ENCODE measurements around the gene LRRC8E. TPM values are rescaled to one million over a fixed set of nuclear protein-coding genes. Genes with fewer than 3 reads are reported as not detected.

The LRRC8E gene
- total and polyA plus RNA-seq, 2 of the 8 experiments (the other 6 are each of a cell fraction or from before 2014, with no cell fraction given): 2.7 to 2.9 TPM

- WGBS, 2 experiments (ENCODE audit: extremely low coverage in 1 of 2, insufficient coverage in 1 of 2, insufficient read length in 1 of 2, insufficient replicate concordance in 2 of 2, low coverage in 1 of 2, low lambda C conversion rate in 2 of 2, missing lambda C conversion rate in 1 of 2): 87% methylated on average over 10 of the region's 10 CpGs; no CpG with 5 or more reads in 1 of the 2 experiments
- no peak for TF ChIP-seq ATF3 (IDR thresholded peaks at IDR 0.05; ENCODE audit: insufficient read depth, low read depth, low read length)
- TF ChIP-seq MAX (IDR thresholded peaks at IDR 0.05): no peak
- no peak for TF ChIP-seq CREB1 (IDR thresholded peaks at IDR 0.05)
- TF ChIP-seq YY1 (IDR thresholded peaks at IDR 0.05; ENCODE audit: low read depth, low read length): no peak
- no peak for TF ChIP-seq CHD1 (IDR thresholded peaks at IDR 0.05; ENCODE audit: low read depth, low read length)
- TF ChIP-seq GTF2F1 (IDR thresholded peaks at IDR 0.05; ENCODE audit: borderline replicate concordance, low read depth, low read length): no peak
- no peak for TF ChIP-seq USF2 (IDR thresholded peaks at IDR 0.05; ENCODE audit: low read length)
Measured at GRCh38 chr19:7844951-7845350, 43.4 kb upstream of the LRRC8E start.

More at GRCh38 chr19:7844951-7845350, 43.4 kb upstream of the LRRC8E start:
- no peaks in the 10 kb centered on the region; a peak in 1 of 7 replicates for H3K27me3 ChIP-seq (replicated peaks in 1 of 4; ENCODE audit: control insufficient read depth in 3 of 4, extremely low read depth in 1 of 4, insufficient read depth in 3 of 4, low read length in 3 of 4)
- H3K27ac ChIP-seq (ENCODE audit: low read depth, low read length): no peak overlapping the region
- H3K9ac ChIP-seq (replicated peaks in 1 of 4; ENCODE audit: extremely low read depth in 1 of 4, low read depth in 3 of 4, low read length in 3 of 4): no peak overlapping the region
- no peak overlapping the region for H2BK120ac ChIP-seq (replicated peaks; ENCODE audit: low read depth, low read length)
- H3K4ac ChIP-seq (replicated peaks; ENCODE audit: insufficient read length, low read depth, low read length): no peak overlapping the region
- H3K79me2 ChIP-seq (ENCODE audit: control insufficient read depth in 1 of 2, insufficient read depth in 2 of 2, low read length in 2 of 2): peaks cover 0 to 7% of the 10 kb centered on the region in 2 experiments; a peak in 2 of 4 replicates
- FAIRE-seq (no peak), DNase-seq (ENCODE audit: low read depth in 1 of 2, low spot score in 2 of 2) (no peak)
- H2AFZ ChIP-seq (ENCODE audit: low read length): no peak overlapping the region
- no peak overlapping the region for H2AK5ac ChIP-seq (ENCODE audit: low read depth, low read length)
- no peak overlapping the region for H3K4me3 ChIP-seq (ENCODE audit: extremely low read depth in 1 of 4, insufficient read depth in 2 of 4, low read depth in 3 of 4, low read length in 4 of 4)
- no peak overlapping the region for H4K5ac ChIP-seq (ENCODE audit: insufficient read length, low read depth, low read length)
- peaks cover 0 to 22% of the 10 kb centered on the region in 2 experiments for H4K20me1 ChIP-seq (replicated peaks in 1 of 2; ENCODE audit: control insufficient read depth in 1 of 2, insufficient read depth in 2 of 2, low read length in 2 of 2)
- H4K8ac ChIP-seq (ENCODE audit: extremely low read depth, insufficient read depth, low read length): no peak overlapping the region
- ChIA-PET CTCF (ENCODE audit: partially characterized antibody) (interaction anchor here (0.8 to 1.5 kb wide), 2 partner anchors 8 to 13 kb away, joined by 3 to 4 read pairs; no protein-coding TSS in a partner anchor), POLR2A (ENCODE audit: partially characterized antibody) (interaction anchor here (0.6 kb wide), 1 partner anchor 45 kb away, joined by 3 read pairs; no protein-coding TSS in a partner anchor)
- H3K56ac ChIP-seq (replicated peaks; ENCODE audit: insufficient read length, low read depth, low read length): no peak overlapping the region
- no peaks in the 10 kb centered on the region for H3K79me1 ChIP-seq (ENCODE audit: low read depth, low read length)
- no peak overlapping the region for H3K23ac ChIP-seq (ENCODE audit: insufficient read length)
- H3K4me2 ChIP-seq (ENCODE audit: insufficient read depth in 1 of 2, low read depth in 2 of 2, low read length in 2 of 2): no peak overlapping the region
- H3K9me3 ChIP-seq (ENCODE audit: insufficient read depth in 2 of 2, low read depth in 1 of 2, low read length in 1 of 2): peaks cover 0 to 14% of the 10 kb centered on the region in 2 experiments; a peak in 2 of 4 replicates
- H3K14ac ChIP-seq (ENCODE audit: insufficient read length): no peak overlapping the region
- no peak overlapping the region for H3K18ac ChIP-seq (ENCODE audit: extremely low read depth, low read length)
- H3K4me1 ChIP-seq (replicated peaks in 1 of 4; ENCODE audit: control insufficient read depth in 3 of 4, insufficient read depth in 4 of 4, low read length in 3 of 4): no peaks in the 10 kb centered on the region
- peaks cover 17% of the 10 kb centered on the region for H3K23me2 ChIP-seq (ENCODE audit: low read depth, low read length)
- no peak overlapping the region for H2BK20ac ChIP-seq (ENCODE audit: low read length)
- H2BK5ac ChIP-seq (ENCODE audit: low read depth, low read length): no peak overlapping the region
- H3K36me3 ChIP-seq (ENCODE audit: control insufficient read depth in 2 of 4, insufficient read depth in 4 of 4, low read length in 3 of 4): no peaks in the 10 kb centered on the region; a peak in 1 of 8 replicates
- H2BK15ac ChIP-seq (ENCODE audit: low read length): no peak overlapping the region
- H2BK12ac ChIP-seq (ENCODE audit: low read depth, low read length): no peak overlapping the region
- H4K91ac ChIP-seq (replicated peaks; ENCODE audit: insufficient read length, low read length): no peak overlapping the region

Data from H1 (cell line).